HepG2 (cell line): Measurements from ENCODE around the gene NPHP1. TPM values are rescaled to one million over a fixed set of nuclear protein-coding genes. Genes with fewer than 3 reads are reported as not detected.

Experiments
- ATF1 ChIP-seq: IDR thresholded peaks from 2 replicates; pipeline ENCODE4 v1.6.1; 2016; ENCODE audit warnings: mild to moderate bottlenecking, control low read depth
- HOXA5 ChIP-seq: sonication (generic); formaldehyde crosslinking; IDR thresholded peaks from 2 replicates; pipeline ENCODE4 v1.4.0; 2020; ENCODE audit warnings: missing genetic modification reagents
- PITX1 ChIP-seq: sonication (generic); formaldehyde crosslinking; IDR thresholded peaks from 2 replicates; pipeline ENCODE4 v1.5.1; 2020; ENCODE audit warnings: mild to moderate bottlenecking, missing genetic modification reagents
- RFXAP ChIP-seq: sonication (generic); formaldehyde crosslinking; IDR thresholded peaks from 2 replicates; pipeline ENCODE4 v1.4.0; 2020; ENCODE audit warnings: missing genetic modification reagents, borderline replicate concordance
- RNF2 ChIP-seq: fragments of 450-650 bp; conservative IDR thresholded peaks from 2 replicates; pipeline ENCODE4 v1.6.1; 2016; ENCODE audit warnings: low read depth
- ZBTB7A ChIP-seq: sonication (generic); formaldehyde crosslinking; IDR thresholded peaks from 2 replicates; pipeline ENCODE4 v1.8.0; 2022; ENCODE audit warnings: mild to moderate bottlenecking, missing genetic modification reagents
- ZHX2 ChIP-seq, 2 experiments: sonication (generic) in 1 of 2; formaldehyde crosslinking in 1 of 2; IDR thresholded peaks; 2 replicates each; pipeline versions ENCODE4 v1.6.1 to v1.9.0; 2014 to 2022; ENCODE audit warnings: antibody characterized with exemption in 1 of 2, borderline replicate concordance in 1 of 2, inconsistent platforms in 1 of 2, low read depth in 1 of 2, missing genetic modification reagents in 1 of 2
- ZNF407 ChIP-seq: sonication (generic); formaldehyde crosslinking; IDR thresholded peaks from one replicate; pipeline ENCODE4 v1.5.1; 2020; ENCODE audit warnings: mild to moderate bottlenecking, missing genetic modification reagents; ENCODE audit errors: not compliant biosample characterization
- polyA plus RNA-seq, 8 experiments: library from polyadenylated mRNA; depleted of rRNA in 3 of 8; stranded (reverse) in 7 of 8; unstranded in 1 of 8; fragments of >200 nt; fragmentation: Illumina TruSeq in 4 of 8; extraction: Trizol in 4 of 8; gene quantifications; 2 replicates each; pipeline versions ENCODE4 v1.2.1 to v1.2.3, GENCODE V29; 2011 to 2016; ENCODE audit warnings: low read depth in 4 of 8, missing spikeins in 1 of 8, mixed read lengths in 1 of 8; ENCODE audit not compliant: insufficient read depth in 1 of 8
- total RNA-seq, 5 experiments: library from RNA; depleted of rRNA; stranded (reverse); fragments of >200 nt; fragmentation: Illumina TruSeq; extraction: Trizol; gene quantifications; 2 replicates each; pipeline ENCODE4 v1.2.3, GENCODE V29; 2016; ENCODE audit warnings: low read depth in 1 of 5

The NPHP1 gene
- total and polyA plus RNA-seq, 2 of the 13 experiments (the other 11 are each of a cell fraction or from before 2014, with no cell fraction given), result 2.7 to 4.8 TPM

DNA sequence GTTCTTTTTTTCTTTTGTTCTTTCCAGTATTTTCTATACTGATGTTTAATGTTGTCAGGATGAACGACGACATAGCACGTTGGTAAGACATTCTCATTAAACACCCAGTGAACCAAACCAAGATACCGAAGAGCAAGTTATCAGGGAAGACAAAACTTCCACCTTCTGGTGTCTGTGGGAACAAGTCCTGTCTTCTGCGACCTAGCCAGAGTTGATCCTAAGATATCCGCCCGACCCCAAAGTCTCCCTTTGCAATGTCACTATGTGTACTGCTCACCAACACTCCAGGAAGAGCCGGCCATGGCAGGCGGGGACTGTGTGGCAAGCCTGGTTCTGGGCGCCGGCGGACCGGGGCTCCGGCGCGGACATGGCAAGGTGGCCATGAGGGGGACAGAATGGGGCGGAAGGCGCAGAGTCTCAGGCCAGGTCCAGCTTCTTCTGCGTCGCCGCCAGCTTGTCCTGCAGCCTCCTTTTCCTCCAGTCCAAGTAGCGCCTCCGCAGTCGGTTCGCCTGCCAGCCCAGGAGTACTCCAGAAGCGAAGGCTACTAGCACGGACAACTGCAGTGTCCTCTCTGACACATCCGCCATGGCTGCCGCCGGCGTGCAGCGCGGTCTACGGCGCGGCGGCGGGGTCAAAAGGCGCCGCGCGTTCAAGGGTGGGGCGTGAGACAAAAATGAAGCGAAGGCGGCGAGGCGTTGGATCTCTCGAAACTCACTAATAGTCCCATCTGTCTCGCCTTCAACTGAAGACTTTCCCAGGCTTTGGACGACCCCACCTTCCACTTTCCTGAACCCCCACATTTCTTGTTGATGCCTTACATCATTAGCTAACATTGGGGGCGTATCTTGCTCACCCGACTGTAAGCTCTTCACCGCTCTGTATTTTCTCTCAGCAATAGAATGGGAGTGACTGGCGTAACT lies 7.4 kb upstream of the NPHP1 start, which contains the start of gene MTLN (continued):
- TF ChIP-seq ZHX2 (IDR thresholded peaks at IDR 0.05; ENCODE audit: low read depth) (peak; percentile 89), ZHX2 (CRISPR knock-in tag; IDR thresholded peaks at IDR 0.05; ENCODE audit: borderline replicate concordance) (no peak), ZNF407 (peak; percentile 59), HOXA5 (CRISPR knock-in tag) (peak; percentile 57), PITX1 (CRISPR knock-in tag) (peak; percentile 64; the same call in 1 of the 2 replicates), RFXAP (no peak; the same call in 1 of the 2 replicates), RNF2 (peak; percentile 81; the same call in 1 of the 2 replicates), ZBTB7A (CRISPR knock-in tag) (0 out of 2 replicates have a peak, but pooled peaks have one; percentile 45), ATF1 (CRISPR knock-in tag) (no peak)
